Measurements from ENCODE around the gene PGAP2. TPM values are rescaled to one million over a fixed set of nuclear protein-coding genes. Genes with fewer than 3 reads are reported as not detected.

PGAP2 gene
- total RNA-seq, 1 donor: 10.9 TPM

DNA sequence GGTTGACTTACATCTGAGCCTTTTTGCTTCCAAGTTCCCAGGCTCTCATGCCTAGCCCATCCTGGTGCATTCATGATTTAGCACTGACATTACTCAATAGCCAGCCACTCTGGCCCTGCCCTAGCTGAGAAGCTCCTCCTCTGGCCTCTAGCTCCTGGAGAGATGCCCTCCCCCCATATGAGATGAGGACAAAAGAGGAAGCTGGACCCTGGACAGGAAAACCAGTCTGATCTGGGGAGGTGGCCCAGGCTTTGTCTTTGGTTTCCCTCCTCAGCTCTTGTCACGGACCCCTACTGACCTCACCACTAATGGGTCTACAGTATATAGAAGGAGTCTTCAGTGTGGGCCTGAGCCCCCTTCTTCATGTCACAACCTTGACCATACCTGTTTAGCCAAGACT lies 29.4 kb downstream of the PGAP2 start:
- TF ChIP-seq, protein P1, sequence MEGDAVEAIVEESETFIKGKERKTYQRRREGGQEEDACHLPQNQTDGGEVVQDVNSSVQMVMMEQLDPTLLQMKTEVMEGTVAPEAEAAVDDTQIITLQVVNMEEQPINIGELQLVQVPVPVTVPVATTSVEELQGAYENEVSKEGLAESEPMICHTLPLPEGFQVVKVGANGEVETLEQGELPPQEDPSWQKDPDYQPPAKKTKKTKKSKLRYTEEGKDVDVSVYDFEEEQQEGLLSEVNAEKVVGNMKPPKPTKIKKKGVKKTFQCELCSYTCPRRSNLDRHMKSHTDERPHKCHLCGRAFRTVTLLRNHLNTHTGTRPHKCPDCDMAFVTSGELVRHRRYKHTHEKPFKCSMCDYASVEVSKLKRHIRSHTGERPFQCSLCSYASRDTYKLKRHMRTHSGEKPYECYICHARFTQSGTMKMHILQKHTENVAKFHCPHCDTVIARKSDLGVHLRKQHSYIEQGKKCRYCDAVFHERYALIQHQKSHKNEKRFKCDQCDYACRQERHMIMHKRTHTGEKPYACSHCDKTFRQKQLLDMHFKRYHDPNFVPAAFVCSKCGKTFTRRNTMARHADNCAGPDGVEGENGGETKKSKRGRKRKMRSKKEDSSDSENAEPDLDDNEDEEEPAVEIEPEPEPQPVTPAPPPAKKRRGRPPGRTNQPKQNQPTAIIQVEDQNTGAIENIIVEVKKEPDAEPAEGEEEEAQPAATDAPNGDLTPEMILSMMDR (IDR thresholded peaks at IDR 0.05; ENCODE audit: extremely low read depth, low read depth, low read length): no peak
- Histone ChIP-seq H3K27ac (ENCODE audit: low read depth, low read length) (no peak overlapping the region), H3K79me2 (ENCODE audit: insufficient read depth, low read length) (peaks cover 89% of the 10 kb centered on the region), H3K4me1 (ENCODE audit: insufficient read depth, low read length) (peaks cover 28% of the 10 kb centered on the region), H3K4me2 (ENCODE audit: insufficient read depth, low read length) (no peak overlapping the region), H4K20me1 (ENCODE audit: insufficient read depth, low read length) (peaks cover 60% of the 10 kb centered on the region), H3K9me3 (ENCODE audit: low read depth, low read length) (no peaks in the 10 kb centered on the region), H3K36me3 (ENCODE audit: insufficient read depth, low read length) (no peaks in the 10 kb centered on the region), H2AFZ (ENCODE audit: low read length) (no peak overlapping the region), H3K27me3 (ENCODE audit: insufficient read depth, low read length) (no peaks in the 10 kb centered on the region), H3K4me3 (ENCODE audit: insufficient read depth, low read length) (no peak overlapping the region)
- peak; percentile 66 for DNase-seq (ENCODE audit: insufficient read length, low spot score, missing footprints)

DNA sequence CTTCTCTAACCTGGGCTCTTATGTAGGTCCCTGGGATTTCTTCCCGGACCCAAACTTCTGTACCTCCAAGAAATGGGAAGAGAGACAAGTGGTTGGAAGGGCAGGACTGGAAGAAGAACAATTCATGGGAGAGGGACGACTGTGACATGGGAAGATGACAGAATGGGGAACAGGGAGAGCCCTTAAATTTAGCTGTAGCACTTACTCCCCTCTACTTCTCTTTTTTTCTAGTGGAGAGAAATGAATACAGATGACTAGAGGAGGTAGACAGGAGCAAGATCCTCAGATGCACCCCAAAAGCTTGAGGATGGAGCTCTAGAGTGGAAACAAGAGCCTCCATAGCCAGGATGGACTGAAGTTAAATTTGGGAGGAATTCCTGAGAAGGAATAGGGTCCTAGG lies 30.1 kb downstream of the PGAP2 start:
- H3K9me3 ChIP-seq (ENCODE audit: low read depth, low read length): no peaks in the 10 kb centered on the region
- no peak overlapping the region for H3K4me2 ChIP-seq (ENCODE audit: insufficient read depth, low read length)
- peaks cover 55% of the 10 kb centered on the region for H4K20me1 ChIP-seq (ENCODE audit: insufficient read depth, low read length)
- no peak for DNase-seq (ENCODE audit: insufficient read length, low spot score, missing footprints)
- H3K36me3 ChIP-seq (ENCODE audit: insufficient read depth, low read length): no peaks in the 10 kb centered on the region
- no peak overlapping the region for H3K4me3 ChIP-seq (ENCODE audit: insufficient read depth, low read length)
- TF ChIP-seq, protein P1 (IDR thresholded peaks at IDR 0.05; ENCODE audit: extremely low read depth, low read depth, low read length): no peak
- no peaks in the 10 kb centered on the region for H3K27me3 ChIP-seq (ENCODE audit: insufficient read depth, low read length)
- no peak overlapping the region for H3K27ac ChIP-seq (ENCODE audit: low read depth, low read length)
- H3K4me1 ChIP-seq (ENCODE audit: insufficient read depth, low read length): peaks cover 28% of the 10 kb centered on the region
- peaks cover 82% of the 10 kb centered on the region for H3K79me2 ChIP-seq (ENCODE audit: insufficient read depth, low read length)
- no peak overlapping the region for H2AFZ ChIP-seq (ENCODE audit: low read length)

DNA sequence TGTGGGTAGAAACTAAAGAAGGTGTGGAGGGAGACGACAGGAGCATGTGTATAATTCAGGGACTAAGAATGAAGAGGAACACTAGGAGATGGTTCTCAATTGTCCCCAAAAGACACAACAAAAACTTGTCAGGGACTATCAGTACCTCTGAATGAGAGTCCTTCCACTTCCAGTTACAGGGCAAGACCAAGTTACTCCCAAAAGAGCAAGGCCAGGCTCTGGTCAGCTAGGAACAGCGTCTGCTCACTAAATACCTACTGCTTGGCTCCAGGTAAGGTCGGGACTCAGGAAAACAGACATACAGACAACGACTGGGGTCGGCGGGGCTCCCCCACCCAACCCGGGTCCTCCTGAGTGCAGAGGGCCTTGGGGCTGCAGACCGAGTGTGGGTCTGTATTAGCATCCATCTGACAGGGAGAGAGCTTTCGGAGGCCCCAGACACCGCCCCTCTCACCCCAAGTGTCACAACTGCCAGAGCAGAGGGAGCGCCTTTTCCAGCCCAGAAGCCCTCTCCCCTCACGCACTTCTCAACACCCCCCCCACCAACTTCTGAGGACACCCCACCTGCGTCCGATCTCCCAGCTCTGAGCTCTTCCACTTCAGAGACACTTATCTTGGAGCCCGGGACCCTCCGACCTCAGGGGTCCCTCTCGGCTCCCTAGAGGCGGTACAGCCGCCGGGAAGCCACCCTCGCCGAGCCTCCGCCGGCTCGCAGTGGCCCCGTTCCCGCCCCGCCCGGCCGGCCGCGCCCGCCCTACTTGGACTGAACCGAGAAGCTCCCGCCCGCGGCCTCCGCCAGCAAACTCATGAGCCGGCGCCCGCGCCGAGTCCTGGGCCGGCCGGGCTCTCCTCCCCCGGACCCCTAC lies 31.9 kb downstream of the PGAP2 start:
- H3K4me2 ChIP-seq (ENCODE audit: insufficient read depth, low read length): peak overlapping the region; percentile 88
- peak; percentile 86 for DNase-seq (ENCODE audit: insufficient read length, low spot score, missing footprints)
- H3K79me2 ChIP-seq (ENCODE audit: insufficient read depth, low read length): peaks cover 65% of the 10 kb centered on the region
- H2AFZ ChIP-seq (ENCODE audit: low read length): no peak overlapping the region
- peaks cover 25% of the 10 kb centered on the region for H3K4me1 ChIP-seq (ENCODE audit: insufficient read depth, low read length)
- H3K27me3 ChIP-seq (ENCODE audit: insufficient read depth, low read length): no peaks in the 10 kb centered on the region
- H3K36me3 ChIP-seq (ENCODE audit: insufficient read depth, low read length): no peaks in the 10 kb centered on the region
- H3K9me3 ChIP-seq (ENCODE audit: low read depth, low read length): no peaks in the 10 kb centered on the region
- peaks cover 42% of the 10 kb centered on the region for H4K20me1 ChIP-seq (ENCODE audit: insufficient read depth, low read length)
- peak overlapping the region; percentile 9 for H3K27ac ChIP-seq (ENCODE audit: low read depth, low read length)
- TF ChIP-seq, protein P1 (IDR thresholded peaks at IDR 0.05; ENCODE audit: extremely low read depth, low read depth, low read length): no peak
- peak overlapping the region; percentile 83 for H3K4me3 ChIP-seq (ENCODE audit: insufficient read depth, low read length)

DNA sequence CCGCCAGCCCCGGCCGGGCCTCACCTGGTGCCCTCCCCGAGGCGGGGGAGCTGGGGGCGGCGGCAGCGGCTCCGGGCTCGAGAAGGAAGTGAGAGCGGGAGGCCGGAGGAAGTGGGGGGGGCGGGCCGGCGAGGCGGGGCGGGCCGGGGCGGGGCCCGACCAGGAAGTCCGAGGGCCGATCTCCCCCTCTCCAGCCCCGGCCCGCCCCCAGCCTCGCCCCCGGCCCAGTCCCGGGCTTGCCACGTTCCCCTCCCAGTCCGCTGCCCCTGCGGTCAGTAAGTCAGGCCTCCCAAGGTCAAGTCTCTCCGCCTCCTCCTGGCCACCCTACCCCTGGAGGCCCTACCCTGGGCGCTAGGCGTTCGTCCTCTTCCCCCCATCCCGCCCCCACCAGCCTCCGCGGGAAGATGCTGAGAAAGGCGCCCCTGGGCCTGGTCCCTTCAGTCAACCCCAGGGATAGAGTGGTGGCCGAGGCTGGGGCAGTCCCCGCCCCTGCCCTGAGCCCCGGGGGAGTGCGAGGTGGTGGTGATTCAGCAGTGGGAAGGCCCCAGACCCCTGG lies 32.6 kb downstream of the PGAP2 start, which contains the start of gene RHOG:
TSS of gene RHOG (minus strand) at position 90 of the 556 bp plus-strand sequence. CDS start 12,821 bp downstream, outside the sequence.
- peaks cover 35% of the 10 kb centered on the region for H4K20me1 ChIP-seq (ENCODE audit: insufficient read depth, low read length)
- no peaks in the 10 kb centered on the region for H3K36me3 ChIP-seq (ENCODE audit: insufficient read depth, low read length)
- H3K27ac ChIP-seq (ENCODE audit: low read depth, low read length): peak within 1 kb of the TSS; percentile 50
- H3K9me3 ChIP-seq (ENCODE audit: low read depth, low read length): no peaks in the 10 kb centered on the region
- H2AFZ ChIP-seq (ENCODE audit: low read length): peak within 1 kb of the TSS; percentile 85
- H3K27me3 ChIP-seq (ENCODE audit: insufficient read depth, low read length): no peaks in the 10 kb centered on the region
- peak; percentile 99 for DNase-seq (ENCODE audit: insufficient read length, low spot score, missing footprints)
- peaks cover 23% of the 10 kb centered on the region for H3K4me1 ChIP-seq (ENCODE audit: insufficient read depth, low read length)
- H3K79me2 ChIP-seq (ENCODE audit: insufficient read depth, low read length): peaks cover 58% of the 10 kb centered on the region
- peak within 1 kb of the TSS; percentile 83 for H3K4me3 ChIP-seq (ENCODE audit: insufficient read depth, low read length)
- H3K4me2 ChIP-seq (ENCODE audit: insufficient read depth, low read length): peak within 1 kb of the TSS; percentile 88
- TF ChIP-seq, protein P1 (IDR thresholded peaks at IDR 0.05; ENCODE audit: extremely low read depth, low read depth, low read length): no peak
